Fibroblast of lung (primary cell): ENCODE data around the gene NPHS2.

Experiments
- EZH2 ChIP-seq: IDR thresholded peaks from 2 replicates; pipeline ENCODE4 v1.5.1; 2012; ENCODE audit warnings: low read length, control low read depth, mild to moderate bottlenecking; ENCODE audit errors: missing control alignments
- TF ChIP-seq, protein P1 (sequence below), 2 donors: IDR thresholded peaks in 1 of 2; conservative IDR thresholded peaks in 1 of 2; 1 replicate in 1 of 2; 2 replicates in 1 of 2; pipeline ENCODE4 v1.5.1; 2011 to 2012; ENCODE audit warnings: low read length in 2 of 2, control low read depth in 1 of 2, inconsistent platforms in 1 of 2, low read depth in 1 of 2, mild to moderate bottlenecking in 1 of 2

DNA sequence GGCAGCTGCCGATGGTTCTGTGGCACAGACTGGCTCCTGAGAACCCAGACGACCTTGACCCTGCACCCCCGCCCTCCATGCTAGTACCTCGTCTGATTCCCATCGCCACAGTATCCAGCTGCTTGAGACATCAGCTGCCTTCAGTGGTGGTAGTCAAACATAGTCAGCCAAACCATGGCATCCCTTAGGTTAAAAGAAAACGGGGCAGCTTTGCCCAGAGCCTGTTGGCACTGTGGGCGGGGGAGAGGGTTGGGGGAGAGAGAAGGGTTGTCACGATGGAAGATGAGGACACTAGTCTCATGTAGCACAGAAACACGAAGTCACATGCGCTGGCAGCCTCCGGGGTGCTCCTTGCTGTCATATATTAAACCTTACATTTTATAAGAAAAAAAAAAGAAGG, 14.9 kb upstream of the NPHS2 start:
- TF ChIP-seq, protein P1, sequence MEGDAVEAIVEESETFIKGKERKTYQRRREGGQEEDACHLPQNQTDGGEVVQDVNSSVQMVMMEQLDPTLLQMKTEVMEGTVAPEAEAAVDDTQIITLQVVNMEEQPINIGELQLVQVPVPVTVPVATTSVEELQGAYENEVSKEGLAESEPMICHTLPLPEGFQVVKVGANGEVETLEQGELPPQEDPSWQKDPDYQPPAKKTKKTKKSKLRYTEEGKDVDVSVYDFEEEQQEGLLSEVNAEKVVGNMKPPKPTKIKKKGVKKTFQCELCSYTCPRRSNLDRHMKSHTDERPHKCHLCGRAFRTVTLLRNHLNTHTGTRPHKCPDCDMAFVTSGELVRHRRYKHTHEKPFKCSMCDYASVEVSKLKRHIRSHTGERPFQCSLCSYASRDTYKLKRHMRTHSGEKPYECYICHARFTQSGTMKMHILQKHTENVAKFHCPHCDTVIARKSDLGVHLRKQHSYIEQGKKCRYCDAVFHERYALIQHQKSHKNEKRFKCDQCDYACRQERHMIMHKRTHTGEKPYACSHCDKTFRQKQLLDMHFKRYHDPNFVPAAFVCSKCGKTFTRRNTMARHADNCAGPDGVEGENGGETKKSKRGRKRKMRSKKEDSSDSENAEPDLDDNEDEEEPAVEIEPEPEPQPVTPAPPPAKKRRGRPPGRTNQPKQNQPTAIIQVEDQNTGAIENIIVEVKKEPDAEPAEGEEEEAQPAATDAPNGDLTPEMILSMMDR (conservative IDR thresholded peaks at IDR 0.05 in 1 of 2, IDR thresholded peaks at IDR 0.05 in 1 of 2; ENCODE audit: low read depth in 1 of 2, low read length in 2 of 2) = no peak
- TF ChIP-seq EZH2 = no peak
